H9 (cell line): Measurements from ENCODE around the gene EFNB2. TPM values are rescaled to one million over a fixed set of nuclear protein-coding genes. Genes with fewer than 3 reads are reported as not detected.

Source experiments
- DNase-seq: peaks from one replicate; pipeline ENCODE4 v3.0.0-alpha.2; 2017
- H2AFZ ChIP-seq: one replicate; pipeline ENCODE4 v1.6.1; 2013; ENCODE audit warnings: mild to moderate bottlenecking, low read length, control low read depth, moderate library complexity
- H2AK5ac ChIP-seq: 2 replicates; pipeline ENCODE4 v1.6.1; 2013; ENCODE audit warnings: low read length, control low read depth, mixed read lengths; ENCODE audit not compliant: insufficient read length
- H2BK120ac ChIP-seq: one replicate; pipeline ENCODE4 v1.6.1; 2013; ENCODE audit warnings: low read depth, mild to moderate bottlenecking, low read length, control low read depth, inconsistent platforms; ENCODE audit not compliant: poor library complexity, severe bottlenecking
- H2BK12ac ChIP-seq: 2 replicates; pipeline ENCODE4 v1.6.1; 2013; ENCODE audit warnings: low read length, control low read depth, mixed read lengths, low read depth; ENCODE audit not compliant: insufficient read length
- H2BK15ac ChIP-seq: 2 replicates; pipeline ENCODE4 v1.6.1; 2013; ENCODE audit warnings: low read depth, low read length, control low read depth
- H2BK20ac ChIP-seq: one replicate; pipeline ENCODE4 v1.6.1; 2013; ENCODE audit warnings: low read depth, mild to moderate bottlenecking, low read length, control low read depth, inconsistent platforms; ENCODE audit not compliant: poor library complexity, severe bottlenecking
- H2BK5ac ChIP-seq: 2 replicates; pipeline ENCODE4 v1.6.1; 2013; ENCODE audit warnings: low read length, control low read depth, mixed read lengths; ENCODE audit not compliant: insufficient read length
- H3K14ac ChIP-seq: 2 replicates; pipeline ENCODE4 v1.6.1; 2013; ENCODE audit warnings: low read length, control low read depth; ENCODE audit not compliant: insufficient read depth
- H3K18ac ChIP-seq: 2 replicates; pipeline ENCODE4 v1.6.1; 2013; ENCODE audit warnings: low read depth, mild to moderate bottlenecking, mixed read lengths, low read length, control low read depth; ENCODE audit not compliant: insufficient read length
- H3K23ac ChIP-seq: 2 replicates; pipeline ENCODE4 v1.6.1; 2013; ENCODE audit warnings: low read length, control low read depth, mixed read lengths, low read depth; ENCODE audit not compliant: insufficient read length
- H3K23me2 ChIP-seq: 2 replicates; pipeline ENCODE4 v1.6.1; 2013; ENCODE audit warnings: low read depth, mild to moderate bottlenecking, mixed read lengths, low read length, control low read depth; ENCODE audit not compliant: insufficient read length, poor library complexity, severe bottlenecking
- H3K27ac ChIP-seq: 2 replicates; pipeline ENCODE4 v1.5.1; 2013; ENCODE audit warnings: low read length, control low read depth, mixed read lengths, low read depth; ENCODE audit not compliant: insufficient read length
- H3K27me3 ChIP-seq: 2 replicates; pipeline ENCODE4 v1.6.1; 2013; ENCODE audit warnings: low read length, control low read depth, inconsistent platforms; ENCODE audit not compliant: insufficient read depth
- H3K4ac ChIP-seq: 2 replicates; pipeline ENCODE4 v1.6.1; 2013; ENCODE audit warnings: low read depth, mild to moderate bottlenecking, control low read depth, inconsistent platforms, low read length, moderate library complexity
- H3K4me1 ChIP-seq: 2 replicates; pipeline ENCODE4 v1.6.1; 2013; ENCODE audit warnings: low read length, control low read depth, inconsistent platforms; ENCODE audit not compliant: insufficient read depth
- H3K4me2 ChIP-seq: 2 replicates; pipeline ENCODE4 v1.6.1; 2013; ENCODE audit warnings: low read length, control low read depth, mixed read lengths; ENCODE audit not compliant: insufficient read length, insufficient read depth
- H3K56ac ChIP-seq: 2 replicates; pipeline ENCODE4 v1.6.1; 2013; ENCODE audit warnings: low read depth, mild to moderate bottlenecking, mixed read lengths, low read length, control low read depth; ENCODE audit not compliant: insufficient read length
- H3K79me1 ChIP-seq: 2 replicates; pipeline ENCODE4 v1.6.1; 2013; ENCODE audit warnings: low read depth, mild to moderate bottlenecking, moderate library complexity, low read length, control low read depth, inconsistent platforms; ENCODE audit not compliant: insufficient read depth, poor library complexity, severe bottlenecking
- H3K79me2 ChIP-seq: 2 replicates; pipeline ENCODE4 v1.6.1; 2013; ENCODE audit warnings: low read length, control low read depth, inconsistent platforms; ENCODE audit not compliant: insufficient read depth
- H3K9ac ChIP-seq: 2 replicates; pipeline ENCODE4 v1.6.1; 2013; ENCODE audit warnings: low read length, control low read depth, mixed read lengths; ENCODE audit not compliant: insufficient read length; ENCODE audit errors: extremely low read depth
- H3K9me3 ChIP-seq: one replicate; pipeline ENCODE4 v1.6.1; 2013; ENCODE audit warnings: low read depth, low read length, inconsistent platforms; ENCODE audit not compliant: control insufficient read depth
- H3T11ph ChIP-seq: one replicate; pipeline ENCODE4 v1.6.1; 2013; ENCODE audit warnings: mild to moderate bottlenecking, low read length, control low read depth, inconsistent platforms
- H4K20me1 ChIP-seq: one replicate; pipeline ENCODE4 v1.6.1; 2013; ENCODE audit not compliant: control insufficient read depth, insufficient read length, insufficient read depth
- H4K5ac ChIP-seq: 2 replicates; pipeline ENCODE4 v1.6.1; 2013; ENCODE audit warnings: low read depth, mild to moderate bottlenecking, mixed read lengths, low read length, control low read depth; ENCODE audit not compliant: insufficient read length
- H4K8ac ChIP-seq: replicated peaks from 2 replicates; pipeline ENCODE4 v1.6.1; 2013; ENCODE audit warnings: low read length, control low read depth, mixed read lengths, low read depth; ENCODE audit not compliant: insufficient read length
- H4K91ac ChIP-seq: 2 replicates; pipeline ENCODE4 v1.6.1; 2013; ENCODE audit warnings: low read depth, mild to moderate bottlenecking, moderate library complexity, mixed read lengths, low read length, control low read depth; ENCODE audit not compliant: insufficient read length
- H3K27ac Mint-ChIP-seq, 3 experiments: 2 replicates in 2 of 3; 3 replicates in 1 of 3; pipeline ENCODE4 v1.8.0; 2020 to 2021; ENCODE audit warnings: mixed read lengths in 3 of 3, mild to moderate bottlenecking in 1 of 3, moderate library complexity in 1 of 3
- H3K27me3 Mint-ChIP-seq: 2 replicates; pipeline ENCODE4 v1.8.0; 2021; ENCODE audit warnings: low read depth, mild to moderate bottlenecking, moderate library complexity, mixed read lengths
- H3K36me3 Mint-ChIP-seq, 3 experiments: 2 replicates in 2 of 3; 3 replicates in 1 of 3; pipeline ENCODE4 v1.8.0; 2020 to 2021; ENCODE audit warnings: low read depth in 3 of 3, mixed read lengths in 3 of 3; ENCODE audit not compliant: insufficient read depth in 1 of 3
- H3K4me1 Mint-ChIP-seq, 2 experiments: 2 replicates each; pipeline ENCODE4 v1.8.0; 2020; ENCODE audit warnings: mixed read lengths in 2 of 2
- H3K4me3 Mint-ChIP-seq, 2 experiments: 2 replicates in 1 of 2; 3 replicates in 1 of 2; pipeline ENCODE4 v1.8.0; 2020 to 2021; ENCODE audit warnings: mild to moderate bottlenecking in 2 of 2, mixed read lengths in 2 of 2, moderate library complexity in 1 of 2
- H3K9me3 Mint-ChIP-seq, 2 experiments: 2 replicates in 1 of 2; 3 replicates in 1 of 2; pipeline ENCODE4 v1.8.0; 2020; ENCODE audit warnings: mild to moderate bottlenecking in 2 of 2, mixed read lengths in 2 of 2, moderate library complexity in 1 of 2
- WGBS: extraction: QIAGEN DNeasy Blood & Tissue Kit; methylation state at CpG from one replicate; pipeline ENCODE4 v1.1.7; 2013; ENCODE audit warnings: missing lambda C conversion rate, low lambda C conversion rate, mixed read lengths; ENCODE audit not compliant: insufficient read length; ENCODE audit errors: extremely low coverage; 5-methylcytosine and 5-hydroxymethylcytosine counted together
- total RNA-seq: library from RNA; stranded (reverse); gene quantifications from 2 replicates; pipeline ENCODE4 v1.2.1, GENCODE V29; 2021
- TF ChIP-seq, protein P1 (sequence below): fragments of 200-600 bp; sonication (generic); conservative IDR thresholded peaks from 3 replicates; pipeline ENCODE4 v1.8.0; 2021; ENCODE audit warnings: antibody characterized with exemption, mild to moderate bottlenecking

Gene EFNB2
- total RNA-seq, 1 experiment from 2014 or later, result 12.7 TPM

DNA sequence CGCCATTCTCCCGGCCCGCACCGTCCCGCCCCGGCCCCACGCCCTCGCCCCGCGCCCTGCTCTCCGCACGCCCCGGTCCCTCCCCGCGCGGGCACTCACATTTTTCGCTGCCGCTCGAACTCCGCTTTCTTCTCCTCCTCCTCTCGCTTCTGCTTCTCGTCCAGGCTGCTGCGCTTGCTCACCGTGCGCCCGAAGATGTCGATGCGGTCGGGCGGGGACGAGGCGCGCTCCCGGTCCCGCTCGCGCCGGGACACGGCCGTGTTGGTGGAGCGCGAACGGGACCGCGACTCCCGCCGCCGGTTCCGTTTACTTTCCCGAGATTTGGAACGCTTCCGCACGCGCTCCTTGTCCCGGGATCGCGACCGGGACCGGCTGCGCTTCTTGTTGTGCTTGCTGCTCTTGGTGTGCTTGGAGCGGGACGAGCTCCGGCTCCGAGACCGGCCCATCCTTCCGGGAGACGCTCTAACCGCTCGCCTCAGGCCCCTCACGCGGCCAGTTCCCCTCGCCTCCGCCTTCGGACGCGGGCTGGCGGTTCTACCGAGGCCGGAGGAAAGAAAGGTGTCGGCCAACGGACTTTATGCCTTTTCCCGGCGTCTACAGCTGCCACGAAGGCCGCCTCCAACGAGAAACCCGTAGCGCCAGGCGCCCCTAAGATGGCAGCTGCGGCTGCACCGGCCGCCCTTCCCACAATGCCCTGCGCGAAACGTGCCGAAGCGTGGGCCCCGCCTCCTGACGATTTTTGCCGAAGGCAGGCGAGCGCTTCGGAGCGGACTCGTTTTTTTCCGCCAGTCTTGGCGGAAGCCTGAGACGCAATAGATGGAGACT, 32.2 kb upstream of the EFNB2 start, which contains the start of gene ARGLU1:
Gene ARGLU1, minus strand, starts transcription at position 664 of the 825 bp plus-strand sequence. Its CDS starts 218 bp downstream, at position 446.
- H3K36me3 Mint-ChIP-seq, result peaks cover 0 to 7% (median 7%) of the 10 kb centered on the region in 3 experiments; a peak in 6 of 7 replicates

More for the DNA sequence above, 32.2 kb upstream of the EFNB2 start, which contains the start of gene ARGLU1:
- peak within 1 kb of the TSS; percentile 96 for H2AFZ ChIP-seq
- H3K27me3 ChIP-seq, result no peaks in the 10 kb centered on the region
- peak within 1 kb of the TSS; percentile 7 for H3K4ac ChIP-seq
- H3K27me3 Mint-ChIP-seq, result no peaks in the 10 kb centered on the region
- peak within 1 kb of the TSS; percentile 87 for H4K5ac ChIP-seq
- H3K79me2 ChIP-seq, result peaks cover 46% of the 10 kb centered on the region
- no peak within 1 kb of the TSS for H2BK15ac ChIP-seq
- H3K4me2 ChIP-seq, result peak within 1 kb of the TSS; percentile 75
- peak within 1 kb of the TSS; percentile 59 for H3K27ac ChIP-seq
- H3K79me1 ChIP-seq, result no peaks in the 10 kb centered on the region
- no peaks in the 10 kb centered on the region for H4K20me1 ChIP-seq
- WGBS, result no CpG with 5 or more reads among the region's 108 CpGs
- H3K56ac ChIP-seq, result peak within 1 kb of the TSS; percentile 10
- no peak within 1 kb of the TSS for H2BK20ac ChIP-seq
- peak within 1 kb of the TSS; percentile 63 for H3K23ac ChIP-seq
- H3K4me1 ChIP-seq, result peaks cover 6% of the 10 kb centered on the region
- peak within 1 kb of the TSS; percentile 20 for H2BK5ac ChIP-seq
- H3K27ac Mint-ChIP-seq, result peak within 1 kb of the TSS; percentile 96 to 99 (median 98)
- H3K9ac ChIP-seq, result peak within 1 kb of the TSS; percentile 100
- DNase-seq, result peak; percentile 92
- no peak within 1 kb of the TSS for H3T11ph ChIP-seq
- peak within 1 kb of the TSS; percentile 78 for H4K91ac ChIP-seq
- TF ChIP-seq, protein P1, sequence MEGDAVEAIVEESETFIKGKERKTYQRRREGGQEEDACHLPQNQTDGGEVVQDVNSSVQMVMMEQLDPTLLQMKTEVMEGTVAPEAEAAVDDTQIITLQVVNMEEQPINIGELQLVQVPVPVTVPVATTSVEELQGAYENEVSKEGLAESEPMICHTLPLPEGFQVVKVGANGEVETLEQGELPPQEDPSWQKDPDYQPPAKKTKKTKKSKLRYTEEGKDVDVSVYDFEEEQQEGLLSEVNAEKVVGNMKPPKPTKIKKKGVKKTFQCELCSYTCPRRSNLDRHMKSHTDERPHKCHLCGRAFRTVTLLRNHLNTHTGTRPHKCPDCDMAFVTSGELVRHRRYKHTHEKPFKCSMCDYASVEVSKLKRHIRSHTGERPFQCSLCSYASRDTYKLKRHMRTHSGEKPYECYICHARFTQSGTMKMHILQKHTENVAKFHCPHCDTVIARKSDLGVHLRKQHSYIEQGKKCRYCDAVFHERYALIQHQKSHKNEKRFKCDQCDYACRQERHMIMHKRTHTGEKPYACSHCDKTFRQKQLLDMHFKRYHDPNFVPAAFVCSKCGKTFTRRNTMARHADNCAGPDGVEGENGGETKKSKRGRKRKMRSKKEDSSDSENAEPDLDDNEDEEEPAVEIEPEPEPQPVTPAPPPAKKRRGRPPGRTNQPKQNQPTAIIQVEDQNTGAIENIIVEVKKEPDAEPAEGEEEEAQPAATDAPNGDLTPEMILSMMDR, result no peak
- H2BK12ac ChIP-seq, result no peak within 1 kb of the TSS
- peaks cover 49 to 52% of the 10 kb centered on the region in 2 experiments for H3K4me1 Mint-ChIP-seq
- H3K23me2 ChIP-seq, result peaks cover 14% of the 10 kb centered on the region
- H3K14ac ChIP-seq, result peak within 1 kb of the TSS; percentile 97
- no peaks in the 10 kb centered on the region for H3K9me3 Mint-ChIP-seq
- H2BK120ac ChIP-seq, result no peak within 1 kb of the TSS
- H3K9me3 ChIP-seq, result no peaks in the 10 kb centered on the region
- H3K4me3 Mint-ChIP-seq, result peak within 1 kb of the TSS; percentile 97 to 99
- H3K18ac ChIP-seq, result peak within 1 kb of the TSS; percentile 100
- peak within 1 kb of the TSS; percentile 9 for H4K8ac ChIP-seq
- H2AK5ac ChIP-seq, result no peak within 1 kb of the TSS
